ENCODE results near the gene FGD4.

- TF ChIP-seq CTCF (IDR thresholded peaks at IDR 0.05; ENCODE audit: borderline replicate concordance, extremely low read depth, low read length, poor library complexity, severe bottlenecking) (no peak), EZH2 (IDR thresholded peaks at IDR 0.05; ENCODE audit: borderline replicate concordance, low read depth, low read length, severe bottlenecking) (no peak)
These were observed 95.3 kb downstream of the FGD4 start for GRCh38 chr12:32494656-32495055.
